ENCODE measurements around the gene ZNF544. TPM values are rescaled to one million over a fixed set of nuclear protein-coding genes. Genes with fewer than 3 reads are reported as not detected.
"Not testable (repeated sequence)": the region's sequence is repeated elsewhere in the genome, so short reads cannot be mapped to it uniquely, and the experiment has no call there.

The ZNF544 gene
- total RNA-seq, 1 donor from 2014 or later, result 31.3 TPM

DNA sequence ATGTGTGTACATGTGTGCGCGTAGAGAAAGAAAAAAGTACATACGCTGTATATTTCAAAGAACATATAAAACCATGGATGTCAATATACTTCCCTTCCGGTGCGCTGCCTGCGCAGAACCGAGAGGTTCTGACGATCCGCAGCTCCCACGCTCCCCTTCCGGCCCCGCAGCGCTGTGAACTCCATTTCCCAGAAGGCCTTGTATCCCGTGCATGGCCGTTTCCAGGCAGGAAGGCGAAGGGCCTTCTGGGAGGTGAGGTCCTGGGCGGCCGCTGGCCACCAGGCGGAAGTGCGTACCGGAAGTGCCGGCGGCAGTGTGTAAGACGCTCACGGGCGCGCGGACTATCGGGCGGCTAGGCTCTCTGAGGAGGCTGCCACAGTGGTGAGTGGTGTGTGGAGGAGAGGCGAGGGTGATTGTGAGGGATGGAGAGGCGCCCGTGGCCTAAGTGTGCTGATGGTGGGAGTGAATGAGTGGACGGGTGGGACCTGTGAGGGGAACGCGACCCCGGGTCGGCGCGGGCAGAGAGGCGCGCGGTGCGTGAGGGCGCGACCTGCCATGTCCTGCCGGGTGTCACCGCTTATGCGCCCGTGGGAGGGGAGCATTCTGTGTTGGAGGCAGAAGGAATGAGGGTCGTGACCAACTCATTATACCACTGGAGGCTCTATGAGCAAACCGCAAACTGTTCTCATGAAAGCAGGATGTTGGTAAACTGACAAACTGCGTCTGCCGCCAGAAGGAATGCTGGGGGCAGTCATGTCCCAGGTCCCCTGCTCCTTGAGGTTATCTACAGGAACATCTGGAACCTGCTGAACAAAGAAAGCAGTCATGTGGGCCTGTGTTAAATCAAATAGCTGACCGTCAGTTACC lies 76.6 kb downstream of the ZNF544 start, which contains the start of gene ERVK3-1:
TSS of gene ERVK3-1 (plus strand) at position 313 of the 867 bp plus-strand sequence. CDS start 6,792 bp downstream, outside the sequence.
- peak; percentile 95 for DNase-seq

DNA sequence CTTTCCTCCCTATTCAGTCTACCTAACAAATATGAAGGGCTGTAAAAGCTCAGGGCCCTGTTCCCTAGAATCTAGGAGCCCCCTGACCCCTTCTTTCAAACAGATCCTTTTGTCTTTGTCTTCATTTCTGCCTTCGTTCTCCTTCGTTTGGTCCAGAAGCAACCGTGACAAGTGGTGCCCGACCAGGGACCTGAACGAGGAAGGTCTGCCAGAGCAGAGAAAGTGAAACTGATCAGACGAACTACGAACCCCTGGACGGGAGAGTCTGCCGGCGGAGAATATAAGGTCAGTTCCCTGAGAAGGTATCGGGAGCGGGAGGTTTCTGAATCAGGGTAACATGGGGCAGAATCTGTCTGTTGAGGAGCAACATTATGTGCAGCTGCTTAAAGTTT lies 77.2 kb downstream of the ZNF544 start:
- DNase-seq, result no peak

DNA sequence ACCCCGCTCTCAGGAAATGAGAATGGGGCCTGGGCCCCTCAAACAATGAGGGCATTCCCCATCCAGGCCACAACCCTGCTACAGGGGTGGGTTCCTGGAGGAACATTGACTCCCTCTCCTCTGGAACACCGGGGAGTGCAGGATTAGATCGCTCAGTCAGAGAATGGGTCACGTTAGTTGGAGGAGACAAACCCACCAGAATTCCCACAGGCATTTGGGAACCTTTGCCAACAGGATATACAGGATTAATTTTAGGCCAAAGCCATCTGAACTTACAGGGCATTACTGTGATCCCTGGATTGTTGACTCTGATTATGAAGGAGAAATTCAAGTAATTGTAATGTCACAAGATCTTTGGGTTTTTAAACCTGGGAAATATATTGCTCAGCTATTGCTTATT lies 79.0 kb downstream of the ZNF544 start:
- DNase-seq, result no peak

DNA sequence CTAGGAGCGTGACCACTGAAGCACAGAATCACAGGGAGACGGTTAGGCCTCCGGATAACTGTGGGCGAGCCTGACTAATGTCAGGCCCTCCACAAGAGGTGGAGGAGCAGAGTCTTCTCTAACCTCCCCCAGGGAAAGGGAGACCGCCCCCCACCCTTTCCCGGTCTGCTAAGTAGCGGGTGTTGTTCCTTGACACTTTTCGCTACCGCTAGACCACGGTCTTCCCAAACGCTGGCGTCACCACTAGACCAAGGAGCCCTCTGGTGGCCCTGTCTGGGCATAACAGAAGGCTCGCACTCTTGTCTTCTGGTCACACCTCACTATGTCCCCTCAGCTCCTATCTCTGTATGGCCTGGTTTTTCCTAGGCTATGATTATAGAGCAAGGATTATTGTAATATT lies 82.0 kb downstream of the ZNF544 start:
- not testable (repeated sequence) for DNase-seq

DNA sequence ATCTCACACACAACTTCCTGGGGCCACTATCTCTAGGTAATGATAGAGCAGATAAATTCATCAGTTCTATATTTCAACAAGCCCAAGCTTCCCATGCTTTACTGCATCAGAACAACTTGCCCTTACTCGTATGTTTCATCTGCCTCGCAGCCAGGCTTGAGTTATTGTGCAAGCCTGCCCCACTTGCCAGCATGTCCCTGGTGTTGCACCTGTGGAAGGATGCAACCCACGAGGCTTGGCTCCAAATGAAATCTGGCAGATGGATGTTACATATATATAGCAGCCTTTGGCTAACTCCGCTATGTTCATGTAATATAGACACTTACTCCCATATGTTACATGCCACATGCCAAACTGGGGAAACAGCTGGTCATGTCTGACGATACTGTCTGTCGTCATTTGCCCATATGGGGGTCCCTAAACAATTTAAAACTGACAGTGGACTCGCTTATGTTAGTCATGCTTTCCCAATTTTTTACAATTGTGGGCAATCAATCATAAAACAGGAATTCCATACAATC lies 82.7 kb downstream of the ZNF544 start:
- no peak for DNase-seq

Other genes with a start within 250 kb of the ZNF544 start
- 18.0 TPM for gene ZNF606, start 226.1 kb upstream of the ZNF544 start, total RNA-seq
- gene ZSCAN1, start 194.9 kb upstream of the ZNF544 start, total RNA-seq, result 0.30 TPM
- 9.5 TPM for gene ZNF135, start 169.6 kb upstream of the ZNF544 start, total RNA-seq
- gene ZSCAN18, start 130.7 kb upstream of the ZNF544 start, total RNA-seq, result 50.3 TPM
- 11.8 TPM for gene ZNF329, start 78.1 kb upstream of the ZNF544 start, total RNA-seq
- 14.0 TPM for gene ZNF274, start 45.9 kb upstream of the ZNF544 start, total RNA-seq
- 6.7 TPM for gene ZNF8, start 50.0 kb downstream of the ZNF544 start, total RNA-seq
- 38.9 TPM for gene ERVK3-1, start 76.5 kb downstream of the ZNF544 start, total RNA-seq
- 2.8 TPM for gene ZSCAN22, start 98.1 kb downstream of the ZNF544 start, total RNA-seq
- 5.1 TPM for gene A1BG, start 124.6 kb downstream of the ZNF544 start, total RNA-seq
- 1.6 TPM for gene ZNF497, start 133.8 kb downstream of the ZNF544 start, total RNA-seq
- gene ZNF837, start 152.1 kb downstream of the ZNF544 start, total RNA-seq, result 0.69 TPM
- 1,739 TPM for gene RPS5, start 158.4 kb downstream of the ZNF544 start, total RNA-seq
- gene RNF225, start 166.7 kb downstream of the ZNF544 start, total RNA-seq, result 0.99 TPM
- 8.4 TPM for gene ZNF584, start 179.7 kb downstream of the ZNF544 start, total RNA-seq
- 3.6 TPM for gene ZNF132, start 211.2 kb downstream of the ZNF544 start, total RNA-seq
- 5.6 TPM for gene ZNF324B, start 222.7 kb downstream of the ZNF544 start, total RNA-seq
- gene ZNF324, start 238.2 kb downstream of the ZNF544 start, total RNA-seq, result 9.5 TPM
- 4.6 TPM for gene ZNF446, start 247.4 kb downstream of the ZNF544 start, total RNA-seq

Measured in skin of body (tissue), 2 donors.